ENCODE data around the gene LSM2. TPM values are rescaled to one million over a fixed set of nuclear protein-coding genes. Genes with fewer than 3 reads are reported as not detected.
"Not testable (repeated sequence)": the region's sequence is repeated elsewhere in the genome, so short reads cannot be mapped to it uniquely, and the experiment has no call there.

Gene LSM2
- total RNA-seq, 6 donors from 2014 or later = 5.0 to 44.9 (median 20.9) TPM

GRCh38 chr6:31821301-31822035, 14.7 kb upstream of the LSM2 start:
- H3K27ac ChIP-seq = peak overlapping the region; percentile 93 to 99 (median 96)
- H3K4me3 ChIP-seq = peak overlapping the region; percentile 7 to 57 (median 50)
- DNase-seq (peak; percentile 80 to 94), ATAC-seq (ENCODE audit: low FRiP score in 2 of 2) (peak; percentile 74 to 77)
- no peaks in the 10 kb centered on the region for H3K36me3 ChIP-seq
- H3K27me3 ChIP-seq = no peaks in the 10 kb centered on the region
- TF ChIP-seq EP300 (IDR thresholded peaks at IDR 0.05) = no peak
- peak; percentile 8 to 17 for TF ChIP-seq POLR2AphosphoS5 (IDR thresholded peaks at IDR 0.05)
- peak in 1 of 4 donors; percentile 26 for TF ChIP-seq POLR2A (IDR thresholded peaks at IDR 0.05)
- TF ChIP-seq CTCF (IDR thresholded peaks at IDR 0.05) = no peak
- WGBS, 2 donors = 5 to 6% methylated on average over 37 to 39 of the region's 39 CpGs
- H3K4me1 ChIP-seq = peaks cover 62 to 79% (median 74%) of the 10 kb centered on the region in 4 donors
- H3K9me3 ChIP-seq = no peaks in the 10 kb centered on the region

- not testable (repeated sequence) for H3K4me3 ChIP-seq; H3K36me3 ChIP-seq; ATAC-seq (ENCODE audit: low FRiP score in 2 of 2); DNase-seq; H3K27me3 ChIP-seq; H3K9me3 ChIP-seq
- WGBS, 2 donors = 89 to 92% methylated on average over 10 of the region's 10 CpGs
- peak overlapping the region in 3 of 4 donors; percentile 5 to 98 (median 93) for H3K27ac ChIP-seq
- peaks cover 51 to 70% (median 64%) of the 10 kb centered on the region in 4 donors for H3K4me1 ChIP-seq
These were observed 13.6 kb upstream of the LSM2 start for GRCh38 chr6:31820399-31820798.

- peak overlapping the region in 3 of 4 donors; percentile 5 to 98 (median 46) for H3K27ac ChIP-seq
- H3K4me1 ChIP-seq = peaks cover 51 to 67% (median 62%) of the 10 kb centered on the region in 4 donors
- TF ChIP-seq EP300 (IDR thresholded peaks at IDR 0.05) = no peak
- TF ChIP-seq CTCF (IDR thresholded peaks at IDR 0.05) = no peak
- no peak for TF ChIP-seq POLR2A (IDR thresholded peaks at IDR 0.05)
- no peak for TF ChIP-seq POLR2AphosphoS5 (IDR thresholded peaks at IDR 0.05)
- DNase-seq = no peak
- no peaks in the 10 kb centered on the region for H3K36me3 ChIP-seq
- H3K27me3 ChIP-seq = no peaks in the 10 kb centered on the region
- no peaks in the 10 kb centered on the region for H3K9me3 ChIP-seq
- ATAC-seq (ENCODE audit: low FRiP score in 2 of 2) = no peak
- peak overlapping the region in 1 of 4 donors; percentile 62 for H3K4me3 ChIP-seq
These were observed 13.1 kb upstream of the LSM2 start for GRCh38 chr6:31819871-31820299.

- DNase-seq; ATAC-seq (ENCODE audit: low FRiP score in 2 of 2); H3K9me3 ChIP-seq; H3K36me3 ChIP-seq; H3K27me3 ChIP-seq: not testable (repeated sequence)
- H3K4me3 ChIP-seq = peak overlapping the region; percentile 4 to 62 (median 40)
- WGBS, 2 donors = 33 to 71% methylated on average over 8 of the region's 8 CpGs
- peaks cover 48 to 61% (median 55%) of the 10 kb centered on the region in 4 donors for H3K4me1 ChIP-seq
- peak overlapping the region; percentile 59 to 98 (median 79) for H3K27ac ChIP-seq
These were observed 11.3 kb upstream of the LSM2 start for GRCh38 chr6:31817929-31818511.

- peaks cover 46 to 58% (median 52%) of the 10 kb centered on the region in 4 donors for H3K4me1 ChIP-seq
- not testable (repeated sequence) for H3K27me3 ChIP-seq; ATAC-seq (ENCODE audit: low FRiP score in 2 of 2); H3K9me3 ChIP-seq; H3K36me3 ChIP-seq
- H3K4me3 ChIP-seq = peak overlapping the region; percentile 28 to 62 (median 40)
- peak in 1 of 2 donors; percentile 82 for DNase-seq
- peak overlapping the region; percentile 59 to 98 (median 79) for H3K27ac ChIP-seq
- WGBS, 2 donors = 24 to 30% methylated on average over 6 of the region's 37 CpGs
These were observed 10.6 kb upstream of the LSM2 start for GRCh38 chr6:31817133-31817928.

Data from upper lobe of left lung (tissue), 6 donors.